ENCODE measurements around the gene POLE.

Gene POLE

DNA sequence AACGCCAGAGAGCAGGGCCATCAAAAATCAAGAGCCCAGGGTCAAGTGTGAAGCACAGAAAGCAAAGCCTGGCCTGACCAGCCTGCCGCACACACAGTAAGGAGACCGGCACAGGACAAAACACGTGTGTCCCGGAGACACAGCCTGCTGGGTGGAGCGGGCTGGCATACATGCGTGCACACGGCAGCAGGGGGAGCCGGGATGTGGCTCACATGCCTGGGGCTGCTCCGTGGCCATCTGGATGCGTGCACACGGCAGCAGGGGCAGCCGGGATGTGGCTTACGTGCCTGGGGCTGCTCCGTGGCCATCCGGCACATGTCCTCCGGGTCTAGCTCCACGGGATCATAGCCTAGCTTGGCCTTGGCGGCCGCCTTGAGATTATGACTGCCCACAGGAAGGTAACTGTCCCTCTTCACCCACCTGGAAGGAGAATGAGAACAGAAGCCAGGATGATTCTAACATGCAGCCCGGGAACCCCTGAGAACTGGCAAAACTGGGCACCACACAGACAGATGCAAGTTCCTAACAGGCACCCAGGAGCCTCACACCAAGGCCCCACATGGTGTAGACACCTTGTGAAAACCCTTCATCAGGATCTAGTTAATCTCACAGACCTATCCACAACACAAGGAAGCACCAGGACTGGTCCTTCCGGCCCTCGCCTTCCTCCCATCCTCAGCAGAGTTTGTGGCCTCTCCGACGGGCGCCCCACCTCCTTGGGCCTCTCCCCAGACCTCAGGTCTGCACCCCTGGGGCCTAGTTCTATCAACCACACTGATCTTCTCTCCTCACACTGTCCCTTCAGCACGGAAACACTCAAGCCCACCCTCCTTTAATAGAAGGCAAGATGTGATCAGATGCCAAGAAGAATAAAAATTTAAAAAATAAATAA, 13.6 kb downstream of the POLE start:
- DNase-seq: no peak

DNA sequence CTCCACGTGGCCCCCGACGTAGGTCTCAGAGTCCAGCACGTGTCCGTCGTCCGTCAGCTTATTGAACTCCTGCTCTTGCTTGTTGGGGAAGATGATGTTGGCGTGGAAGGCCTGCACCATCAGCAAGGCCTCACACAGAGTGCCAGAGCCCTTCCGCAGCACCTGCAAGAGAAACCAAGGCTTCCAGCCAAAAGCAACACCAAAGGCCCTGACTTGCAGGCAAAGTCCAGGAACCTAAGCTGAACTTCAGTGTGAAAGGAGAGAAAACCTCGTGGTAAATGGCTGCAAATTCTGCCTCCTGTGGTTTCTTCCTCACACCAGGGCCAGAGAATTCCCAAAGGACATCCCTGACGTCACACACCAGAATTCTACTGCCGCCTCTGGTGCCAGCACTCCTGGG, 14.5 kb downstream of the POLE start:
- DNase-seq: no peak

DNA sequence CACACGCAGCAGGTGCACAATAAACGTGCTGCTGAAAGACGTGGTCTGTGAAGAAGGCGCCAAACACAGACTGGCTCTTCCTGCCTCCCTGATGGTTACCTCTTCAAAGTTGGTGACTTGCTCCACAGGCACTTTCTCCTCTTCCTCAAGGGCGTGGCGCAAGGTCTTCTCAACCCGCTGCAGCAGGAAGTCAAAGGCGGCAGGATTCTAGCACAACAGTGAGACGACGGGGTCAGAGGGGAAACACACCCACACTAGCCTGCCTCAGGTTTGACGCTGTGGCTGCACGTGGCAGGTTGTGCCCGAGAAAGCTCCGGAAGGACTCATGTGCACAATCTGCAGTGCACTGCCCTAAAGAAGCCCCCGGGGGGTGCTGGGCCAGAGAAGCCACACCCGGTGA, 15.0 kb downstream of the POLE start:
- DNase-seq: no peak

DNA sequence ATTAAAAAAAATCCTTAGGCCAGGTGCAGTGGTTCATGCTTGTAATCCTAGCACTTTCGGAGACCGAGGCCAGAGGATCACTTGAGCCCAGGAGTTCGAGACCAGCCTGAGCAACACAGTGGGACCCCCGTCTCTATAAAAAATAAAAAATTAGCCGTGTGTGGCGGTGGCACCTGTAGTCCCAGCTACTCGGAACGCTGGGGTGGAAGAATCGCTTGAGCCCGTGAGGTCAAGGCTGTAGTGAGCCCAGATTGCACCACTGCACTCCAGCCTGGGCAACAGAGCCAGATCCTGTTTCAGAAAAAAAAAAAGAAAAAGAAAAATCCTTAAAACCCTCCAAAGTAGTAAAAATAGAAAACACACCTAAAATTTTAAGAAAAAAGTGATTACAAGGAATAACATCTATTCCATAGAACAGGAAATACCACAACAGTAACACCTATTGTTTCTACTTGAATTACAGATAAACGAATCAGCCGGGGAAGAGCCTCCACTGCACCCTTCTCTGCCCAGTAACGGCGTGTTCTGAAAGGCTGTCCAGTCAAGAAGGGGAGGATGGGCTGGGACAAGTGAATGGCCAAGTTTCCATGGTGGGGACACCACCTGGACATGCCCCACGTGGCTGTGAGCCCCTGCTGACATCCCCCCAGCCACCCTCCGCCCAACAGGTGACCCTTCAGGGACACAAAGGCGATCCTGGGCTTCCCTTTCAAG, 17.8 kb downstream of the POLE start:
- DNase-seq: no peak

DNA sequence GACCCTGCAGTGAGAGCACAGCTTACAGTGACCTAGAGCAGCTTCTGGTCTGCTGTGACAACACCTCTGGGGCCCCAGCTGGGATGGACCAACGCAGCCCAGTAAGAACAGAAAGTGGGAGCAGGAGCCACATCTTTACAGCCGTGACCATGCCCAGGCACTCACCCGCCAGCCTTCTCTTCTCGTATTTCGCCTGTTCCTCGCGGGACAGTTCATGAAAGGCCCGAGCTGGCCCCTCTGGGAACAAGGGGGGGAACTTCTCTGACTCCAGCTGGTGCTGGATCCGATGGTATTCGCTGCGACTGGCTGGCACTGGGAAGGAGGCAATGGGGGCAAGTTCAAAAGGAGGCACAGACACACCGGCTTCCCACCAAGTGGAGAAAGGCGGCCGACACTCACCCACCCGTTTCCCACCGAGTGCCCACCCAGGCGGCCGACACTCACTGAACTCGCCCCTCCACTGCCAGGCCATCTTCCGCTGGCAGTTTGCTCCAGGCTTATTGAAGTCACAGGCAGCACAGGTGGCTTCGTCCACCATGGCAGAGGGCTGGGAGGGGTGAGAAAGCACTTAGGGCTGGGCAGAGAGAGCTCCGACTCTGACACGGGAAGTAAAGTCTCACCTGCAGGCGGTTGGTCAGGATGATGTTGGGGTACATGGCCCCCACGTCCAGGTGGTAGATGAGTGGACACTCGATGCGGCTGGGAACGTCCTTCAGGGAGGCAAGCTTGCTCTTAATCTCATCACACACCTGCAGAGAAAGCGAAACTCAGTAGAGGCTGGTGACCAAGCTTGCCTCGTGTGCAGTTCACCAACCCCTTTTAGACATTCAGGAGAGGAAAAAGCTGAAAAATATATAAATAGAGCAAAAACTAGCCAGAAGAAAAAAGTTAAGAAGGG, 18.7 kb downstream of the POLE start:
- DNase-seq: no peak

DNA sequence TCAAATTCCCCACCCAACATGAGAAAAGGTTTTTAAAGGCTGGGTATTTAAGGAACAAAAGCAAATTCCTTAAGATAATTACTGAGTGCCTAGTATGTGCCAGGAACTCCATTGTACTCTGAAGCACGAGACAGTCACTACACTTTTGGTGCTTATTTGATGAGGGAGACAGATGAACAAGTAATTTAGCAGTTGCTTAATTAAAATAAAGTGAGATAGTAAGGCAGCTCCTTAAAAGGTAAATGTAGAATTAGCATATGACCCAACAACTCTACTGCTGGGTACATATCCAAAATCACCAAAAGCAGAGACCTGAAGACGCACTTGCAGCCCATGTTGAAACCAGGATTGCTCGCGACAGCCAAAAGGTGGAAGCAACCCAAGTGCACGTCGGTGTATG, 21.3 kb downstream of the POLE start:
- no peak for DNase-seq

DNA sequence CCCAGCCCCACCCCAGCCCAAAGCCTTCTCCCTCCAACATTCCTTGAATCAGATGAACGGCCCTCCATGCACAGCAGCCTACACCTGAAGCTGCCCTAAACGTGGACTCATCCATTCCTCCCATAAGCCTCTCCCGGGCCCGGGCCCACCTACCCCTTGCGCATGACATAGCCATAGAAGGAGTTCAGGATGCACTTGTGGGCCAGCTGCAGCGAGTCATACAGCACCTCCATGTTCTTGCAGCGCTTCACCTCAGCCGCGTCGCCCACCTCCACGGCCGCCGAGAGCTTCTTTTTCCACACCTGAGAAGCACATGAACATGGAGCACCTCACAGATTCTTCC, 22.0 kb downstream of the POLE start:
- DNase-seq: no peak

DNA sequence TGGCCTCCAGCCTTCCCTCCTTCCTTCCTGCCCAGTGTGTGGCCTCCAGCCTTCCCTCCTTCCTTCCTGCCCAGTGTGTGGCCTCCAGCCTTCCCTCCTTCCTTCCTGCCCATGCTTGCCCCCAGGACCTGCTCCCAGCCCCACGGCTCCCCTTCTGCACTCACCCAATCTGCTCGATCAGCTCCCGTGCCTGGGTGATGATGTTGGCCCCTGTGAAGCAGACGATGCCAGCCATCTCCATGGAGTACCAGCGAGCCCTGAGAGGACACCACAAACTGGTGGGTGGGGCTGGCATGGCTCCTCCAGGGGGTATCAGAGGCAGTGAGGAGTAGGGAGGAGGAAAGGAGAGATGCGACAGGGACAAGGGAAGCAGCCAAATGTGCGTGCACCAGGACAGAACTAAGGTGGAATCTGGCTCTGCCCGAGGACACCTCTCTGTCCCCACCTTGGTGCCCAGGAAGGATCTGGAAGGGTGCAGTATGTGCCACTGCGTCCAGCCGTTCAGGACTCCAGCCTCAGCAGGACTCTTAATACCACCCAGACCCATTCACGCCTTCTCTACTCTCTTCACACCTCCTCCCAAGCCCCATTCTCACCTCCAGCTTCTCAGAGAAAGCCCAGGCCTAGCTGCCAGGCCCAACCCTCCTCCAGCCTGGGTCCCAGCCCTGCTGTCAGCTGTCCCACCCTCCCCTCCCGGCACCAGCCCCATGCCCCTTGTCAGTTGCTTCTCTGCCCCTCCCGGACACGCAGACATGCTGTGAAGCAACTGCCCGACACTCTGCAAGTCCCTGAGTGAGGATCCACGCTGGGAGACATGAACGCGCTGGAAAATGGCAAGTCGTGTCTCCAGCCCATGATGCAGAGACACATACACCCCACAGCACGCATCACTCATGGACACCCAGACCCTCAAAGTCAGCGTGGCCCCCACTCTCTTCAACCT, 22.7 kb downstream of the POLE start:
- DNase-seq: no peak

DNA sequence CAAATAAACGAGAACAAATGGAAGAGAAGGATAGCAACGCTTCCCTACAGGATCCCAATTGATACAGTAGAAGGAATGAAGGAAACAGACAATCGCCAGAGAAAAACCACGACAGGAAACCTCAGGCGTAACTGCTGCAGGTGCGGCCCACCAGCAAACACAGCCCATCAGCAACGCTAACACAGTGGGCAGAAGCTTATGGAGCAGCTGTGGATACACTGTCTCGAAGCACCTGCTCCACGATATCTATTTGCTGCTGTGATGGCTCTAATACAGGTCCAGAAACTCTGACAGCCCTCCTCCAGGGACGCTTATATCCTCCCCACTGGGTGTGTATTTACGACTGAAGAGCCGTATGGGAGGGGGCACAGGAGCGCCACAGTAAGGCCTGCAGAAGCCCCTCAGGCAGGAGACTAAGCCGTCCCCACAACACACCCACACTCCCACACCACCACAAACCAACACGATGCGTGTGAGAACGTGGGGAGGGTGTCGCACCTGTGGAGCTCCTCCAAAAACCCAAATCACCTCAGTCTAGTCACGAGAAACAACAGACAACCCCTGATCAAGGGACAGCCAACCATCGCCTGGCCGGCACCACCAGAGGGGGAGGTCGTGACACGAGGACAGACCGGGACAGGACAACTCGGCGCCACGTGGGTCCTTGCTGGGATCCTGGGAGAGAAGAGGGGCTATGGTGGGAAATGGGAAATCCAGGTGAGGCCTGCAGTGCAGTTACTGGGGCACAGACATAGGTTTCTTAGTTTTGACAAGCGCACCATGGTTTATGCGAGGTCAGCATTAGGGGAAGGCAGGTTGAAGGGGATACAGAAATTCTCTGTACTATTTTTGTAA, 24.0 kb downstream of the POLE start:
- DNase-seq: no peak

DNA sequence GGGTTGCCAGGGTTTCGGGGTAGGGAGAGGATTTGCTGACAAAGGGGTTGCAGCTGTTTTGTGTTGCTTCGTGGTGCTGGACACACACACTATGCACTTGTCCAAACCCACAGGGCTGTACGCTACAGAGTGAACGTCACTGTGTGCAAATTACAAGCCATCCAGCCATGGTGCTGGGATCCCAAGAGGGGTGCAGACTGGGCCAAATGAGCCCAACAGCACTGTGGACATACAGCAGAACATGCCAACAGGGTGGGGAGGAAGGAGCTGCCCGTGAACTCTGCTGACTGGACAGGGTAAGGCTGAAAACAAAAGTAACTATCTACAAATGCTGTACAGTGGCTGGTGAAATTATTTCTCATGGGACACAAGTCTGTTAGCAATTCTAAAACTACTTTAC, 25.2 kb downstream of the POLE start:
- no peak for DNase-seq

DNA sequence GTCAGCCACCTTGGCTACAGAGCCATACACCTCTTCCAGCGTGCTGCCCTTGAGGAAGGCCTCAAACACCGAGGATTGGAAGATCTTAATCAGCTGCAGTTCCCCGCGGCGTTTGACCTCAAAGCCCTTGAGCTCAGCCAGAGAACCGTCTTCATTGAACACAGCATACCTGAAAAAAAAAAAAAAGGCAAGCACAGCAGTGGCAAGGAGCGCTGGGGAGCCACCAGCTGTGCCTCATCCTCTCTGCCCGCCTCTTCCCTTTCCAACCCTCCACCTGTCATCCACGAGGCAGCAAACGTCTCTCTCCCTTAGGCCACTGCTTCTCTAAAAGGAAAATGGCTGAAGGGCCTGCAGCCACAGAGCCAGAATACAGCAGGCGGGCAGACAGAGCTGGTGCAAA, 26.1 kb downstream of the POLE start:
- DNase-seq: no peak

DNA sequence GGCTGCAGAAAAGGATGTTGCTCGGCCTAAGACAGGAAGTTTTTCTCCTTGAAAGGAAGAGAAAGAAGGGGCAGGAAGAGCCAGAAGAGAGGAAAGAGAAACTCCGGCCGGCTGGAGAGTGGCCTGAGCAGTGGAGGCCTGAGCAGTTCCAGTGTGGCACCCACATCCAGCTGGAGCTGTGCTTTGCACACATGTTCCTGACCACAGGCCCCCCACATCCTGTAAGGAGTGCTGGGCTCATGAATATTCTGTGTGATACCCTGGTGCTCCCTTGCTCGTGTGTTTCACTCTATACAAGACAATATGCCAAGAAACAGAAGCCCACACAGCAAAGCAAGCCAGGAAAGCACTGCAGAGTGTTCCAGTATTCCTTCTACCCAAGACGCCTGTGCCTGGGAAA, 27.1 kb downstream of the POLE start:
- DNase-seq: no peak

DNA sequence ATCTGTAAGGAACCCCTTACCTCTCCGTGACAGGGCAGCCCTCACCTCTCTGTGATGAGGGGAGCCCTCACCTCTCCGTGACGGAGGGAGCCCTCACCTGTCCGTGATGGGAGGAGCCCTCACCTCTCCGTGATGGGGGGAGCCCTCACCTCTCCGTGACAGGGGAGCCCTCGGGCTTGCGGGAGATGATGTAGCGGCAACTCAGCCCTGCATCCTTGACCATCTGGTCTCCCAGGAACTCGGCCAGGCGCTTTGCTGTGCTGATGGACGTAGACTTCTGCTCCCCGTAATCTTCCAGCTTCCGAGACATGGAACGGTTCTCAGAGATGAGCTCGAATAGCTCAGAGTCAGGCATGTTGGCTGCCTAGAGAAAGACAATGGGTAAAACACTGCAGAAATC, 28.0 kb downstream of the POLE start:
- DNase-seq: no peak

DNA sequence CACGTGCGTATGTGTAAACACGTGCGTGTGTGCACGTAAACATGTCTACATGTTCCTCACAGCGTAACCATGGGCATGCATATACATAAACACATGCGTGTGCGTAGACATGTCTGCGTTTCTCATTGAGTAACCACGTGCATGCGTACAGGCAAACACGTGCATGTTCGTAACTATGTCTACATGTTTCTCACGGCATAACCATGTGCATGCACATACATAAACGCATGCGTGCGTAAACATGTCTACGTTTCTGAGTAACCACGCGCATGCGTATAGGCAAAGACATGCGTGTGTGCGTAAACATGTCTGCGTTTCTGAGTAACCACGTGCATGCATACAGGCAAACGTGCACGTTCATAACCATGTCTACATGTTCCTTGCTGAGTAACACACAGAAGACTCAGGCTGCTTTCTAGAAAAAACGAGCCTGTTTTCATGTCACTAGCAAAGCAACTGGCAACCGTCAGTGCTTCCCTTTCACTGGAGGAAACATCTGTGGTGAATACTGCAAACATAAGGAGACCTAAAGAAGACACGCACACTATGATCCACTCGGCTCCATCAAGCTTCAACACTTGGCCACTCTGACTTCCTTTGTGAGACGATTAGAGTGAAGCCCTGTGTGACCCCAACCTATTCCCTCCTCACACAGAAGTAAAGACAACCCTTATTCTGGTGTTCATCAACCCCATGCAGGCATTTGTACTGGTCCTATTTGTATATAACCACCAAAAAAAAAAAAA, 28.8 kb downstream of the POLE start:
- DNase-seq: no peak

DNA sequence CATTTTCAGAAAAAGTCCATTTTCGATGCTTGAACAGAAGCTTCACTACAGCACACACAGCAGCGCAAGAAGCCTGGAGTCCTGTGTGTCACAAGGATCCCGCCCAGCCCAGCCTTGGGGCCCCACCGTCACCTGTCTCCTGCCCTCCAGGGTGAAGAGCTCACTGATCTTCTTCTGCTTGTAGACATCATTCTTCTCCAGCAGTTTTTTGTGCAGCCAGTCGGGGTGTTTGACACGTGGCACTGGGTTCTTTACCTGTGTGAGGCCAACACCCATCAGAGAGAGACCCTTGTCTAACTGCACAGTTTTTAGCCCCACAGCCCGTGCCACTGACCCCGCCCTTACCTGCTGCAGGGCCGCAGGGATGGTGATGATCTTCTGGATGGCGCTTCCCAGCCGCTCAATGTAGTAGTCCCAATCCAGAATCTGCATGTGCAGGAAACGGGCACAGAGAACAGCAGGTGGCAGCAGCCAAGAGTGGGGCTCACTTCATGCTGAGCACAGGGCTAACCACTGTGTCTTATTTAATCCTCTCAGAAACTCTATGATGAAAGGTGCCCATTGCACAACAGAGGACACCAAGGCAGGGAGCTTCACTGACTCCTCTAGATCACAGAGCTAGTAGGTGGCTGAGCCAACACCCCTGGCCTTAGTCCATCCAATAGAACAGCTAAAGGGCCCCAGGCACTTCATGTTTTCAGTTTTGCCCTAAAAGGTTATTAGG, 30.0 kb downstream of the POLE start:
- no peak for DNase-seq

DNA sequence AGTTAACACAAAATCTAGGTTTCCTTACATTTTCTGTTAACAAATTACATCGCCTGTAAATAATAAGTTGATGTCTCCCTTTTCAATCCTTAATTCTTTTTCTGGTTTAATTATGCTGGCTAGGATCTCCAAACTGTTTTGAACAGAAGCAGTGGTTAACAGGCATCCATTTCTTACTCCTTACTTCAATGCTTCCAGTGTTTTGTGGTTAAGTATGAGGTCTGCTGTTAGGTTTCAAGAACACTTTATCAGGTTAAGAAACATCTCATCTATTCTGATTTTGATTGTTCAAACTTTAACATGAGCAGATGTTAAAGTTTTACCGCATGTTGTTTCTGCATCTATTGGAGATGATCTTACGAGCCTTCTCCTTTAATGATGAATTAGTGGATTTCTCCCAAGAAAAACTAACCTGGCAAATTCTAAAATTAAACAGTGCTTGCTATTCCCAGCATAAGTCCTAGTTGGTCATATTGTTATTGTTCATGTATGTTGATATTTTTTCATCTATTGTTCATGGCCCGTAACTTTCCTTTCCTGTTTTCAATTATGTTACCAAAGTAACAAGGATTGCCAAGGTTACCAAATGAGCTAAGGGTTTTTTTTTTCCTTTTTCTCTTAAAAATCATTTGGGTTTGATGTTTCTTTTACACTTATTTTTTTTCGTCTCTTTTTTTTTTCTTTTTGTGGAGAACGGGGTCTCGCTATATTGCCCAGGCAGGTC, 33.4 kb downstream of the POLE start:
- DNase-seq: no peak

DNA sequence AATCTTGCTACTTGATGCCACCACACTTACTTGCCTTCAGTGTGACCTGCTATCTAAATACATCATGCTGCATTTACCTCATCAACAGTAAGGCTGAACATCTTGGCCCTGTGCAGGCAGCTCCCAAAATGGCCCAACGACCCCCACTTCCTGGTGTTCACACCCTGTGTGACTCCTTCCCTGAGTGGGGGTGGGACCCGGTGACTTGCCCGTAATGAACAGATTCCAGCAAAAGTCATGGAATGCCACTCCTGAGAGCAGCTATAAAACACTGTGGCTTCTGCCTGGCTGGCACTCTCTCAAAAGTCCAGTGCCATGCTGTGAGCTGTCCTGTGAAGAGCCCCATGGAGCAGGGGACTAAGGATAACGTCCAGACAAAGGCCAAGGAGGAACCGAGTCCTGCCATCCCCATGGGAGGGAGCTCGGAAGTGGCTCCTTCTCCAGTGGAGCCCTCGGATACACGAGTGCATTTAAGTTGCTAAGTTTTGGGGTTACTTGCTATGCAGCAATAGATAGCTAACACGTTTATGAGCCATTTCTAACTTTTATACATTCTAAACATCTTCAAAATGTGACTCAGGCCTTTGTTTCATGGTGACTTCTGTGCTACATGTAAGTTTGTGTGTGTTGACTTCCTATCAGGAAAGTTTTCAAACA, 35.6 kb downstream of the POLE start:
- DNase-seq: no peak

DNA sequence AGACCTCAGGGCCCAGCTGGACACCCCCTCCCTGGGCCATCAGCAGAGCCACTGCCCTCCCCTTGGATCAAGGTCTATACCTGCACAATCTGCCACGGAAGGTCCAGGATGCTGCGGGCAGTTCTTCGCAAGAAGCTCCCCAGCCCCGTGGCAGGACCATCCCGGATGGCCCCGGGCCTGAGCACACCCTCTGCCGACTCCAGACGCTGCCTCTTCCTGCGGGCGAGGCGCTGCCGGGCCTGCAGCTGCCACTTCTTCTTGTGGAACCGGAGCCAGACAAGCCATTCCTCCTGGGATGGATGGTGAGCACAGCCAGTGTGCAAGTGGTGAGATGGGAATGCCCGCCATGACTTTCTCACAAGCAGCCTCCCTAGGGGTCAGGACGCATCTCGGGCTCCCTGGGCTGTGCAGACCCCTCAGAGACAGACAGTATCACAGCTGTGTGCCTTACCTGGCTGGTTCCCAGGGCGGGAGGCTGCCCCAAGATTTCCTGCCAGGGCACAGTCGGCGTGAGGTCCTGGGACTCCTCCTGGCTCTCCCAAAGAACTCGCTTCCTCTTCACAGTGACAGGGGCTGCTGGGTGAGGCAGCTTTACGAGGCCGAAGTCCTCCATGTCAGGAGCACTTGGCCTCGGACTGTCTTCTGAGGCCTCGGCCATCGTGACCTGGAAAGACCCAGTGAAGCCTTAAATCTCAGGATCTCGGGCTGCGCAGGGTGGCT, 37.8 kb downstream of the POLE start:
- no peak for DNase-seq
